GM12801 (cell line): ENCODE results near the gene CPN2.

Source experiments
- TF ChIP-seq, protein P1 (sequence below): IDR thresholded peaks from one replicate; pipeline ENCODE4 v1.5.1; 2011; ENCODE audit warnings: control low read depth; ENCODE audit not compliant: insufficient read length; ENCODE audit errors: extremely low read depth

CPN2 gene

DNA sequence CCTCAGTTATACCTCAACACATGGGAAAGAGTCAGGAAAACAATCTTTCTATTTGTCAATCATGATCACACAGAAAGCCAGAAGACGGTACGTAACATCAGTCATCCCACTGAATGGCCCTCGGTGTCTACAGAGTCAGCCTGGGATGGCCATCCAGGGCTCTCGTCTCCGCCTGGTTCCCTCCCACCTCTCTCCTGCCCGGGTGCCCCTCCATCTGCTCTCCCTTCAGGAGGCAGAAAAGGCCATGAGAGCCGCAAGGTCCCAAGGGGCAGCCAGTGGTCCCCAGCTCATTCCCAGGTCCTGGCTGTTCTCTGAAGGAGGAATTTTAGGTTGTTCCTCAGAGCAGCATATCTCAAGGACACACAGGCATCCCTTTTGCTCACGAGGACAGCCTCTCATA lies 22.8 kb upstream of the CPN2 start:
- TF ChIP-seq, protein P1, sequence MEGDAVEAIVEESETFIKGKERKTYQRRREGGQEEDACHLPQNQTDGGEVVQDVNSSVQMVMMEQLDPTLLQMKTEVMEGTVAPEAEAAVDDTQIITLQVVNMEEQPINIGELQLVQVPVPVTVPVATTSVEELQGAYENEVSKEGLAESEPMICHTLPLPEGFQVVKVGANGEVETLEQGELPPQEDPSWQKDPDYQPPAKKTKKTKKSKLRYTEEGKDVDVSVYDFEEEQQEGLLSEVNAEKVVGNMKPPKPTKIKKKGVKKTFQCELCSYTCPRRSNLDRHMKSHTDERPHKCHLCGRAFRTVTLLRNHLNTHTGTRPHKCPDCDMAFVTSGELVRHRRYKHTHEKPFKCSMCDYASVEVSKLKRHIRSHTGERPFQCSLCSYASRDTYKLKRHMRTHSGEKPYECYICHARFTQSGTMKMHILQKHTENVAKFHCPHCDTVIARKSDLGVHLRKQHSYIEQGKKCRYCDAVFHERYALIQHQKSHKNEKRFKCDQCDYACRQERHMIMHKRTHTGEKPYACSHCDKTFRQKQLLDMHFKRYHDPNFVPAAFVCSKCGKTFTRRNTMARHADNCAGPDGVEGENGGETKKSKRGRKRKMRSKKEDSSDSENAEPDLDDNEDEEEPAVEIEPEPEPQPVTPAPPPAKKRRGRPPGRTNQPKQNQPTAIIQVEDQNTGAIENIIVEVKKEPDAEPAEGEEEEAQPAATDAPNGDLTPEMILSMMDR = no peak

DNA sequence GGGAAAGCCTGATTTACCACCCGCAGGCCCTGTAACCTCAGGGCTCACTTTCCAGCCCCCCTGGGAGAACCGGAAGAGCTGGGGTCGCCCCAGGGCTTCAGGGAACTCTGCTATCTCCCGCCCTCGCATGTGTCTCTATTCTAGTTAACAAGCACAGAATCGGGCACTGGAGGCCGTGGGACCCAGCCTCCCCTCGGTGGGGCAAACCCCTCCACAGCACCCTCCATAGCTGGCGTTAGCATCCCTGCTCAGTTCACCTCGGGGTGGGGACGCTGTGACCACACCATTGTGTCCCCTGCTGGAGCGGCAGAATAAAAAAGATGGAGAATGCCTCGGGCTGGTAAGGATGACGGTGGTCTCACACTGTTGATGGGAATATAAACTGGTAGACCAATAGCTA lies 21.9 kb upstream of the CPN2 start:
- TF ChIP-seq, protein P1 = no peak

DNA sequence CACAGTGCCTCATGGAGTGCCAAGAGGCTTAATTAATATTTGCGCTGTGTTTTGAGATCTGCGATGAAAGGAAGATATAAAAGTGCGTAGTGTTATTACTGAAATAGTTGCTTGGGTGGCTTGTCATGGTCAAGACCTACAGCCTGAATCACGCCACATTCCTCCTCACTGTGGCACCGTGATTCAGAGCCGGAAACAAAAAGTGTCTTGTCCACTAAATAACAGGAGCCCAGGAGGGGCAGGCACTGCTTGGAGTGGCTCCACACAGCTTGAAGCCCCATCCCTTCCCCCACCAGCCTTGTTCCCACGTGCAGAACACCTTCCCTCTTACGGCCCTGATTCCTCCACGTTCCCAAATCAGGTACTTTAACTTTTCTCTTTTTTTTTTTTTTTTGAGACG lies 19.6 kb upstream of the CPN2 start:
- TF ChIP-seq, protein P1 = no peak

DNA sequence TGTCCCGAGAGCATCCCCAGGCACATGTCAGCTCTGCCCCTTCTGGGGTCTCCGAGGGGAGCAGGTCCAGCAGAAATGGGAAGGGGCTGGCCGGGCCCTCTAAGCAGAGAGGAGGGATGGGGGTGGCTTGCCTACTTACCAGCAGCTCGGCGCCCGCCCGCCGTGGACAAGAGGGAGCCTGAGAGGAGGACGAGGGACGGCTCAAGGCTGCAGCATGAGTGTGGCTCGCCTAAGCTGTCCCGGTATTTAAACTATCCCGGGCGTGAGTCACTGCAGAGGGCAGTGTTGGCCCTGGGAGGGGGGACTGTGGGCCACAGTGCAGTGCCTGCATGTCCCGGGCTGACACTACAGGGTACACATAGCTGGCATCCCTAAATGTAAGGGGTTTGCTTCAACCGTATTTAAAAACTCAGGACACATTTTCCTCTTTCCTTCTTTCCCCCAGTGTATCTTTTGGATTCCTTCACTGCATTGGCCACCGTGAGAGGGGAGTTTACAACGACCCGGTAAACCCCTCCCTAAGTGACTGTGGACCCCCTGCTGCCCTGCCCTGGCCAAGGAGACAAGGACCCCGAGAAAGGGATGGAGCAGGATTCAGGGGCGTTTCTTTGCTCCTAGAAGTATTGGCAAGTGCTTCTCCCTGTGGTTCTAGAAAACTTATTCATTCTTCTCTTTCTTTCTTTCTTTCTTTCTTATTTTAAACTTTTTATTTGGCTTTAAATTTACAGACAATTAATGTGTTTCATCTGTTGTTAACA lies 18.6 kb upstream of the CPN2 start, which contains the start of gene LRRC15:
Gene LRRC15 (minus strand): TSS at position 222 of the 758 bp plus-strand sequence. CDS start 8,700 bp downstream, outside the sequence.
- TF ChIP-seq, protein P1 = no peak

DNA sequence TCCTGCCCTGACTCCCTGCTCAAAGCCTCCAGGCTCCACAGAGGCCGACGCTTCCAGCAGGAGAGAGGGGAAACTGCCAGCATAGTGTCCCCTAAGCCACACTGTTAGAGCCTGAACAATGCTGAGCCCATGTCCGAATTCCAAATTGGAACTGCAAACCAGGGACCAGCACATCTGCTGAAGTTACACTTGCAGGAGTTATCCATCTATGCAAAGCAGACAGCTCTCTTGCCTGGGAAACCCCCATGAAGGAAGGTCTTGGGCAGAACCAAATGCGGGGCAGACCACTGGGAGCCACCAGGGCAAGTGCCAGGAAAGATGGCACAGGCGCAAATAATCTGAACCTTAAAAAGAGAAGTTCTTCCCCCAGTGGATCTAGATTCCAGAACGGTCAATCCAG lies 17.8 kb upstream of the CPN2 start:
- TF ChIP-seq, protein P1 = no peak

DNA sequence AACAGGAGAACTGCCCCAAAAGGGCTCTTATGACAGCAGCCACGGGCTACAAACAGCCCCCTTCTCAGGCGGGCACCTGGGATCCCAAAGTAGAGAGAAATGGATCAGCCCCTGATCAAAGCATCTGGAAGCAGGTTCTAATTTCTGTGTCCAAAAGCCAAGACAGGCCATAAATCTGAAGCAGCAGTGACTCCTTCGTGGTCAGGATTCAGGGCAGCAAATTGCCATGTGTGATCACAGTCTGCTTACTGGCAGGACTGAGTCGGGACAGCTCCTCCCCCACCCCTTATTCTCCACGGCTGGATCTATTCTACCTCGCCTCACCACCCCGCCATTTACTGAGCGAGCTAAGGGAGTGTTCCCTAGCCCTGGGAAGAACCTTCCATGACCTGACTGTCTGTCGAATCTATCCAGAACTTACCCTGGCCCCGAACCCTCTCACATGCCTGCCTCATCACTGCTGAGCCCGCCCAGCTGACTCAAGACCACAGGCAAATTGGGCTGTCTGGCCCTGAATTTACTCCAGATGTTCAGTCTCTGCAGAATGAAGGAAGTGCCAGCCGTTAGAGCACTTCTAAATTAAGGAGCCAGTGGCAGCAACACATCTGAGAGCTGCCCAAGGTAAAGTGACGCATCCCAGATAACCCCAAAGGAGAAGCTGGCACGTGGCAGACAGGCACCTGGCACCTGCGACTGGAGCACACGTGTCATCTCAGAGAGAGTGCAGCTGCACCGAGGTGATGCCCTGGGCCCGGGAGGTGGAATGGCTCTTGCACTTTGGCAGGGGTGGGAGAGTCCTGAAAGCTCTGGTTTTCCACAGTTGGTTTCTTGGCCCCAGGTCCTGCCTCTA lies 17.1 kb upstream of the CPN2 start:
- TF ChIP-seq, protein P1 = no peak

DNA sequence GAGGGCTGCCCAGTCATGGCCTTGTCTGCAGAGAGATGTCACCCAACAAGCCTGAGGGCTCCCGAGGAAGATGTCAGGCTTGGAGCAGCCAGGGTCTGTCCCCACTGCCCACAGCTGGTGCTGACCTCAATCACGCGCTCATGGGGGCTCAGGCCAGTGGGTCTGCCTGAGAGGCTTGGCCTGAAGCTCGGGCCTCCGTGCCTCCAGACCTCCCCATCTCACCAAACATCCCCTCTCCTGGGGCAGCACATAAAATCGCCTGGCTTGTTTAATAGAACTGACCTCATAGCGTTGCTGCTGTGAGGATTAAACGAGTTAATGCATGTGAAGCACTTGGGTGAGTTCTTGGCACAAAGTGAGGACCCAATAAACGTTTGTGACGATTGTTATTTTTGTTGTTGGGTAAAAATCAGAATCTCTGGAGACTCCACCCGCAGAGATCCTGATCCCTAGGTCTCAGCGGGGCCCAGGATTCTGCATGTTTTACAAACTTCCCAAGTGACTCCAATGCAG lies 14.9 kb upstream of the CPN2 start:
- TF ChIP-seq, protein P1 = no peak
